CD4-positive, alpha-beta memory T cell (primary cell): ENCODE results near the gene NUAK1. TPM values are rescaled to one million over a fixed set of nuclear protein-coding genes. Genes with fewer than 3 reads are reported as not detected.

Experiments used
- CTCF ChIA-PET: fragments of 350-600 bp; sonication (Branson Sonifier 250); formaldehyde crosslinking; loops from one replicate; lab custom pipeline; 2021; ENCODE audit warnings: inconsistent platforms; ENCODE audit not compliant: partially characterized antibody; lab: Charles Lee
- POLR2A ChIA-PET: fragments of 350-600 bp; sonication (Branson Sonifier 250); formaldehyde crosslinking; loops from one replicate; lab custom pipeline; 2021; ENCODE audit not compliant: partially characterized antibody; lab: Charles Lee
- DNase-seq, 5 donors: peaks; one replicate each; pipeline versions ENCODE4 v3.0.0 to v3.0.0-alpha.2; 2020 to 2022; ENCODE audit warnings: mixed read lengths in 1 of 5
- H3K27ac ChIP-seq: one replicate; pipeline ENCODE4 v1.7.0; 2013; ENCODE audit warnings: low read depth, low read length
- H3K27me3 ChIP-seq: 2 replicates; pipeline ENCODE4 v1.7.0; 2013; ENCODE audit warnings: mild to moderate bottlenecking, low read length, moderate library complexity; ENCODE audit not compliant: insufficient read depth
- H3K36me3 ChIP-seq: 2 replicates; pipeline ENCODE4 v1.7.0; 2013; ENCODE audit warnings: mild to moderate bottlenecking, low read length, moderate library complexity; ENCODE audit not compliant: insufficient read depth
- H3K4me1 ChIP-seq: 2 replicates; pipeline ENCODE4 v1.7.0; 2013; ENCODE audit warnings: mild to moderate bottlenecking, low read length, moderate library complexity; ENCODE audit not compliant: insufficient read depth
- H3K4me3 ChIP-seq, 2 donors: one replicate each; pipeline ENCODE4 v1.7.0; 2013; ENCODE audit warnings: low read length in 2 of 2, mild to moderate bottlenecking in 1 of 2
- H3K9me3 ChIP-seq, 2 donors: one replicate each; pipeline ENCODE4 v1.7.0; 2013; ENCODE audit warnings: low read length in 2 of 2, control low read depth in 1 of 2; ENCODE audit not compliant: control insufficient read depth in 1 of 2
- H3K27ac Mint-ChIP-seq, 7 donors: one replicate each; pipeline ENCODE4 v1.8.0; 2020 to 2021; ENCODE audit warnings: mixed read lengths in 7 of 7, mild to moderate bottlenecking in 6 of 7, inconsistent platforms in 3 of 7, moderate library complexity in 3 of 7
- H3K27me3 Mint-ChIP-seq, 2 donors: one replicate each; pipeline ENCODE4 v1.8.0; 2020 to 2021; ENCODE audit warnings: mixed read lengths in 2 of 2
- H3K36me3 Mint-ChIP-seq, 2 donors: one replicate each; pipeline ENCODE4 v1.8.0; 2020 to 2021; ENCODE audit warnings: mixed read lengths in 2 of 2, inconsistent platforms in 1 of 2, mild to moderate bottlenecking in 1 of 2
- H3K4me1 Mint-ChIP-seq, 4 donors: one replicate each; pipeline ENCODE4 v1.8.0; 2020 to 2021; ENCODE audit warnings: mixed read lengths in 4 of 4, mild to moderate bottlenecking in 1 of 4
- H3K4me3 Mint-ChIP-seq, 8 donors: one replicate each; pipeline ENCODE4 v1.8.0; 2020 to 2021; ENCODE audit warnings: mixed read lengths in 8 of 8, mild to moderate bottlenecking in 7 of 8, moderate library complexity in 6 of 8, inconsistent platforms in 3 of 8
- H3K9me3 Mint-ChIP-seq, 8 donors: one replicate each; pipeline ENCODE4 v1.8.0; 2020 to 2021; ENCODE audit warnings: mixed read lengths in 8 of 8, mild to moderate bottlenecking in 5 of 8, inconsistent platforms in 3 of 8, moderate library complexity in 1 of 8
- intact Hi-C: fragments of 100-400 bp; cut with micrococcal nuclease; formaldehyde crosslinking; loops from one replicate; pipeline ENCODE4 v1.15.1; 2023
- polyA plus RNA-seq, 2 donors: library from polyadenylated mRNA; unstranded; fragments of 300-500 nt; fragmentation: Illumina TruSeq; gene quantifications; one replicate each; pipeline ENCODE4 v1.2.3, GENCODE V29; 2021
- total RNA-seq, 2 experiments: library from RNA; stranded (reverse); gene quantifications; one replicate each; pipeline ENCODE4 v1.2.3, GENCODE V29; 2021

NUAK1 gene
- total and polyA plus RNA-seq, 4 experiments from 2014 or later = not detected

- no peak for DNase-seq
- Histone ChIP-seq H3K36me3 (no peaks in the 10 kb centered on the region), H3K27me3 (no peaks in the 10 kb centered on the region), H3K4me1 (no peaks in the 10 kb centered on the region), H3K27ac (no peak overlapping the region), H3K4me3 (no peak overlapping the region), H3K9me3 (no peaks in the 10 kb centered on the region)
- Mint-ChIP-seq H3K9me3 (no peaks in the 10 kb centered on the region), H3K4me3 (no peak overlapping the region), H3K27me3 (peaks cover 2 to 14% of the 10 kb centered on the region in 2 donors), H3K27ac (no peak overlapping the region), H3K36me3 (no peaks in the 10 kb centered on the region), H3K4me1 (no peaks in the 10 kb centered on the region)
- intact Hi-C loops = no loop called here
- CTCF ChIA-PET = no interaction called here
- POLR2A ChIA-PET = no interaction called here
Measured at GRCh38 chr12:106178562-106178961, 39.8 kb upstream of the NUAK1 start.

DNA sequence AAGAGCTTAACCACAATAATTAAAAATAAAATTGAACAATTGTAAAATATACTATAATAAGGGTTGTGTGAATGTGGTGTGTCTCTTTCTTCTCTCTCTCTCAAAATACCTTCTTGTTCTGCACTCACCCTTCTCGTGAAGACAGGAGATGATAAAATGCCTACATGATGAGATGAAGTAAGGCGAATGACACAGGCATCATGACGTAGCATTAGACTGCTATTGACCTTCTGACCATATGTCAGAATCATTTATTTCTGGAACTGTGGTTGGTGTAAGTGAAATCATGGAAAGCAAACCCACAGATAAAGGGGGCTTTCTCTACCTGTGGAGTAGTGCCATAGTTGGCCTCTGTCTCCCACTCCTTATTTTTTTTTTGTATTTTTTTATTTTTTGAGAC lies 37.8 kb upstream of the NUAK1 start:
- Histone ChIP-seq H3K27me3 (no peaks in the 10 kb centered on the region), H3K9me3 (no peaks in the 10 kb centered on the region), H3K4me3 (no peak overlapping the region), H3K4me1 (no peaks in the 10 kb centered on the region), H3K36me3 (no peaks in the 10 kb centered on the region), H3K27ac (no peak overlapping the region)
- no peak overlapping the region for H3K27ac Mint-ChIP-seq
- H3K9me3 Mint-ChIP-seq = no peaks in the 10 kb centered on the region
- no peaks in the 10 kb centered on the region for H3K36me3 Mint-ChIP-seq
- peaks cover 3 to 8% of the 10 kb centered on the region in 2 donors for H3K27me3 Mint-ChIP-seq
- ChIA-PET POLR2A (no interaction called here), CTCF (no interaction called here)
- intact Hi-C loops = no loop called here
- no peak overlapping the region for H3K4me3 Mint-ChIP-seq
- no peaks in the 10 kb centered on the region for H3K4me1 Mint-ChIP-seq
- no peak for DNase-seq

DNA sequence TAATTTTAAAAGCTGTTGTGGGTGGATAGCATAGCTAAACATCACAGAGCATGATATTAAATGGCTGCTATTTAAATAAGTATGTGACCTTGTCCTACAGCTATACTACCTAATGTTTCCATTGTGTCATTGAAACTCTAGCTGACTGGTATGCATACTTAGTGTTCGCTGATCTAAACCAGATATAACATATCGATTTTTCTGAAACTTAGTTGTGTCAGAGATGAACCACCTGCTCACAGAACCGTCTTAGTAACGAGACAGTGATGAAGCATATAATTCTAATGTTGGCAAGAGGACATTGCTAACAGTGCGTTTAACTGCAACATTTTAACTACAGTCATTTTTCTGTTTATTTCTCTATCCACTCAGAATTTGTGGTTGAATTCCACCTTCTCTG lies 36.1 kb upstream of the NUAK1 start:
- H3K27me3 ChIP-seq = no peaks in the 10 kb centered on the region
- no peaks in the 10 kb centered on the region for H3K36me3 ChIP-seq
- Mint-ChIP-seq H3K9me3 (no peaks in the 10 kb centered on the region), H3K4me1 (no peaks in the 10 kb centered on the region), H3K27me3 (peaks cover 1 to 8% of the 10 kb centered on the region in 2 donors), H3K4me3 (no peak overlapping the region), H3K27ac (no peak overlapping the region), H3K36me3 (no peaks in the 10 kb centered on the region)
- H3K4me1 ChIP-seq = no peaks in the 10 kb centered on the region
- intact Hi-C loops = no loop called here
- DNase-seq = no peak
- H3K9me3 ChIP-seq = no peaks in the 10 kb centered on the region
- ChIA-PET POLR2A (no interaction called here), CTCF (no interaction called here)
- no peak overlapping the region for H3K4me3 ChIP-seq
- H3K27ac ChIP-seq = no peak overlapping the region

GRCh38 chr12:106173442-106173841 lies 34.7 kb upstream of the NUAK1 start:
- POLR2A ChIA-PET = no interaction called here
- H3K27me3 ChIP-seq = no peaks in the 10 kb centered on the region
- Mint-ChIP-seq H3K9me3 (peaks cover 0 to 8% (median 2%) of the 10 kb centered on the region in 8 donors), H3K27me3 (peaks cover 7 to 12% of the 10 kb centered on the region in 2 donors), H3K36me3 (no peaks in the 10 kb centered on the region), H3K27ac (no peak overlapping the region), H3K4me3 (no peak overlapping the region), H3K4me1 (no peaks in the 10 kb centered on the region)
- intact Hi-C loops = no loop called here
- H3K4me3 ChIP-seq = no peak overlapping the region
- no peak for DNase-seq
- no peak overlapping the region for H3K27ac ChIP-seq
- no peaks in the 10 kb centered on the region for H3K4me1 ChIP-seq
- H3K9me3 ChIP-seq = no peaks in the 10 kb centered on the region
- no peaks in the 10 kb centered on the region for H3K36me3 ChIP-seq
- CTCF ChIA-PET = no interaction called here

- H3K4me1 Mint-ChIP-seq = no peaks in the 10 kb centered on the region
- H3K4me1 ChIP-seq = no peaks in the 10 kb centered on the region
- H3K4me3 ChIP-seq = no peak overlapping the region
- ChIA-PET POLR2A (no interaction called here), CTCF (no interaction called here)
- no peaks in the 10 kb centered on the region for H3K36me3 ChIP-seq
- H3K27ac Mint-ChIP-seq = no peak overlapping the region
- peaks cover 0 to 16% (median 5%) of the 10 kb centered on the region in 8 donors for H3K9me3 Mint-ChIP-seq
- DNase-seq = no peak
- intact Hi-C loops = no loop called here
- H3K9me3 ChIP-seq = no peaks in the 10 kb centered on the region
- no peaks in the 10 kb centered on the region for H3K27me3 ChIP-seq
- no peak overlapping the region for H3K27ac ChIP-seq
- H3K27me3 Mint-ChIP-seq = peaks cover 13 to 14% of the 10 kb centered on the region in 2 donors
- no peak overlapping the region for H3K4me3 Mint-ChIP-seq
- H3K36me3 Mint-ChIP-seq = no peaks in the 10 kb centered on the region
Measured at GRCh38 chr12:106171117-106171750, 32.5 kb upstream of the NUAK1 start.

DNA sequence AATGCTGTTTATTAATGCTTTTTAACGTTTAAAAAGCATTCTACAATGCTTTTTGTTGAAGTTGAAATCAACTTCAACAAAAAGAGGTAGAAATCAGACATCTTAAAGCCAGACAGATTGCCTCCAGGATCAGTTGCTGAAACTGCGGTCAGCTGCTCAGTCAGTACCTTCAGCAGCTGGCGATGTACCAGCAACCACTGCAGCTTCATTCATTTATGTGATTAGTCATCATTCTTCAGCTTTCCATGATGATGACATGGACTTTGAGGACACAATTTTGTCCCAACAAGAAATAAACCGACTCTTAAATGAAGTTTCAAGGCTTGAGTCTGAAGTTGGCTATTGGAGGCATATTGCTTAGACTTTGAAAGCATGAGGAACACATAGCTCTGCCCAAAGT lies 31.5 kb upstream of the NUAK1 start:
- H3K4me1 ChIP-seq = no peaks in the 10 kb centered on the region
- ChIA-PET POLR2A (no interaction called here), CTCF (no interaction called here)
- no peak overlapping the region for H3K4me3 ChIP-seq
- Mint-ChIP-seq H3K27me3 (peaks cover 18 to 20% of the 10 kb centered on the region in 2 donors), H3K36me3 (no peaks in the 10 kb centered on the region), H3K9me3 (peaks cover 0 to 16% (median 5%) of the 10 kb centered on the region in 8 donors), H3K4me3 (no peak overlapping the region), H3K4me1 (no peaks in the 10 kb centered on the region), H3K27ac (no peak overlapping the region)
- no peaks in the 10 kb centered on the region for H3K36me3 ChIP-seq
- H3K27me3 ChIP-seq = no peaks in the 10 kb centered on the region
- no peak for DNase-seq
- intact Hi-C loops = no loop called here
- no peak overlapping the region for H3K27ac ChIP-seq
- no peaks in the 10 kb centered on the region for H3K9me3 ChIP-seq

- H3K9me3 Mint-ChIP-seq = peaks cover 0 to 18% (median 6%) of the 10 kb centered on the region in 8 donors
- H3K4me3 Mint-ChIP-seq = no peak overlapping the region
- no peaks in the 10 kb centered on the region for H3K9me3 ChIP-seq
- H3K27ac Mint-ChIP-seq = no peak overlapping the region
- H3K27me3 Mint-ChIP-seq = peaks cover 30 to 33% of the 10 kb centered on the region in 2 donors
- H3K4me1 Mint-ChIP-seq = no peaks in the 10 kb centered on the region
- POLR2A ChIA-PET = no interaction called here
- intact Hi-C loops = no loop called here
- no peaks in the 10 kb centered on the region for H3K36me3 ChIP-seq
- no peaks in the 10 kb centered on the region for H3K4me1 ChIP-seq
- H3K4me3 ChIP-seq = no peak overlapping the region
- no peak overlapping the region for H3K27ac ChIP-seq
- DNase-seq = no peak
- no peaks in the 10 kb centered on the region for H3K36me3 Mint-ChIP-seq
- CTCF ChIA-PET = no interaction called here
- no peaks in the 10 kb centered on the region for H3K27me3 ChIP-seq
Measured at GRCh38 chr12:106163712-106164111, 25.0 kb upstream of the NUAK1 start.
